Endothelial cell of umbilical vein (primary cell): ENCODE data around the gene TPCN2. TPM values are rescaled to one million over a fixed set of nuclear protein-coding genes. Genes with fewer than 3 reads are reported as not detected.

Source experiments
- BruUV-seq: library from RNA; stranded (reverse); fragments of 400-500 nt; replicated peaks from 2 replicates; lab custom pipeline; 2021; lab: Mats Ljungman, UMichigan
- CTCF ChIA-PET: fragments of 300-600, 350-600 bp; sonication (Branson Sonifier 250); formaldehyde crosslinking; loops from one replicate; lab custom pipeline; 2021; ENCODE audit warnings: antibody characterized with exemption, inconsistent platforms; lab: Charles Lee
- POLR2A ChIA-PET: fragments of 300-600, 350-600 bp; sonication (Branson Sonifier 250); formaldehyde crosslinking; loops from one replicate; lab custom pipeline; 2021; ENCODE audit warnings: antibody characterized with exemption, inconsistent platforms; lab: Charles Lee
- DNase-seq: peaks from one replicate; pipeline ENCODE4 v3.0.0-alpha.2; 2011; ENCODE audit warnings: low read depth, low spot score
- FAIRE-seq: peaks from 2 replicates; lab custom pipeline; 2011; peaks lifted over from hg19 to GRCh38; lab: Jason Lieb, UNC
- H2AFZ ChIP-seq: 2 replicates; pipeline ENCODE4 v1.6.0; 2012; ENCODE audit warnings: low read depth, low read length, control low read depth, inconsistent platforms
- H3K27ac ChIP-seq: 2 replicates; pipeline ENCODE4 v1.5.1; 2011; ENCODE audit warnings: low read depth, mild to moderate bottlenecking, control low read depth, low read length, moderate library complexity; ENCODE audit not compliant: insufficient read depth
- H3K27me3 ChIP-seq, 2 experiments: 2 replicates each; pipeline versions ENCODE4 v1.6.0 to v1.6.1; 2011; ENCODE audit warnings: low read length in 2 of 2, mixed read lengths in 1 of 2; ENCODE audit not compliant: control insufficient read depth in 2 of 2, insufficient read depth in 2 of 2
- H3K36me3 ChIP-seq, 2 experiments: 2 replicates in 1 of 2; 3 replicates in 1 of 2; pipeline ENCODE4 v1.5.1; 2011; ENCODE audit warnings: low read length in 2 of 2, mild to moderate bottlenecking in 1 of 2, moderate library complexity in 1 of 2; ENCODE audit not compliant: control insufficient read depth in 2 of 2, insufficient read depth in 2 of 2; ENCODE audit errors: extremely low read depth in 1 of 2
- H3K4me1 ChIP-seq: 3 replicates; pipeline ENCODE4 v1.5.1; 2011; ENCODE audit warnings: mild to moderate bottlenecking, low read length; ENCODE audit not compliant: control insufficient read depth, insufficient read depth; ENCODE audit errors: extremely low read depth
- H3K4me2 ChIP-seq: 2 replicates; pipeline ENCODE4 v1.6.1; 2011; ENCODE audit warnings: low read length, control low read depth, mixed read lengths; ENCODE audit not compliant: insufficient read depth
- H3K4me3 ChIP-seq, 3 experiments: fragments of 200-600 bp in 1 of 3; sonication (generic), shearing (Covaris generic) in 1 of 3; replicated peaks in 1 of 3; 2 replicates each; pipeline ENCODE4 v1.5.1; 2011 to 2016; ENCODE audit warnings: control low read depth in 3 of 3, low read length in 3 of 3, mild to moderate bottlenecking in 2 of 3, inconsistent platforms in 1 of 3, low read depth in 1 of 3, moderate library complexity in 1 of 3; ENCODE audit not compliant: insufficient read depth in 1 of 3
- H3K79me2 ChIP-seq: 2 replicates; pipeline ENCODE4 v1.6.0; 2012; ENCODE audit warnings: low read length, inconsistent platforms; ENCODE audit not compliant: control insufficient read depth, insufficient read depth
- H3K9ac ChIP-seq: replicated peaks from 2 replicates; pipeline ENCODE3; 2011; ENCODE audit warnings: low read length, control low read depth; ENCODE audit not compliant: insufficient read depth; ENCODE audit errors: extremely low read depth
- H3K9me1 ChIP-seq: replicated peaks from 3 replicates; pipeline ENCODE4 v1.6.0; 2011; ENCODE audit warnings: mild to moderate bottlenecking, low read length; ENCODE audit not compliant: control insufficient read depth, insufficient read depth; ENCODE audit errors: extremely low read depth
- H3K9me3 ChIP-seq: replicated peaks from 2 replicates; pipeline ENCODE4 v1.5.1; 2012; ENCODE audit warnings: low read length, inconsistent platforms; ENCODE audit not compliant: control insufficient read depth, insufficient read depth
- H4K20me1 ChIP-seq: replicated peaks from 2 replicates; pipeline ENCODE3; 2011; ENCODE audit warnings: mild to moderate bottlenecking, low read length; ENCODE audit not compliant: control insufficient read depth, insufficient read depth; ENCODE audit errors: extremely low read depth
- EZH2 ChIP-seq: IDR thresholded peaks from 2 replicates; pipeline ENCODE4 v1.6.1; 2012; ENCODE audit warnings: borderline replicate concordance, low read depth, mild to moderate bottlenecking, moderate library complexity, low read length, inconsistent platforms; ENCODE audit not compliant: severe bottlenecking
- FOS ChIP-seq: IDR thresholded peaks from 2 replicates; pipeline ENCODE4 v1.6.1; 2011; ENCODE audit warnings: mild to moderate bottlenecking, low read length, moderate library complexity, borderline replicate concordance; ENCODE audit not compliant: insufficient read depth
- GATA2 ChIP-seq: IDR thresholded peaks from 2 replicates; pipeline ENCODE4 v1.7.0; 2011; ENCODE audit warnings: low read depth, mild to moderate bottlenecking, moderate library complexity, mixed read lengths, low read length; ENCODE audit not compliant: insufficient read length, insufficient read depth
- JUN ChIP-seq: IDR thresholded peaks from 2 replicates; pipeline ENCODE4 v1.6.1; 2011; ENCODE audit warnings: borderline replicate concordance, low read depth; ENCODE audit not compliant: insufficient read length, insufficient read depth
- MYC ChIP-seq: IDR thresholded peaks from one replicate; pipeline ENCODE4 v1.6.1; 2011; ENCODE audit warnings: mild to moderate bottlenecking, low read depth, low read length
- POLR2A ChIP-seq: IDR thresholded peaks from 2 replicates; pipeline ENCODE4 v1.6.1; 2012; ENCODE audit warnings: low read depth, mild to moderate bottlenecking, control low read depth, low read length
- POLR2AphosphoS5 ChIP-seq: IDR thresholded peaks from 2 replicates; pipeline ENCODE4 v1.6.1; 2012; ENCODE audit warnings: low read depth, mild to moderate bottlenecking, control low read depth, low read length, moderate library complexity; ENCODE audit not compliant: insufficient read depth
- dilution Hi-C: fragments of 300-500 bp; cut with MboI; formaldehyde crosslinking; loops from one replicate; pipeline ENCODE4 v1.15.0; 2019; ENCODE audit warnings: low sequenced_read_pairs; ENCODE audit not compliant: extremely low pct_ligation_motif_present
- intact Hi-C: fragments of 100-400 bp; cut with micrococcal nuclease; formaldehyde crosslinking; loops from one replicate; pipeline ENCODE4 v1.10.0; 2022
- polyA plus RNA-seq, 4 experiments: library from polyadenylated mRNA; depleted of rRNA in 3 of 4; stranded (reverse) in 3 of 4; unstranded in 1 of 4; fragments of >200 nt; gene quantifications; 2 replicates each; pipeline versions ENCODE4 v1.2.1 to v1.2.3, GENCODE V29; 2011 to 2012; ENCODE audit warnings: missing spikeins in 1 of 4
- total RNA-seq: library from RNA; stranded (reverse); gene quantifications from 2 replicates; pipeline ENCODE4 v1.2.3, GENCODE V29; 2021
- TF ChIP-seq, protein P1 (sequence below): IDR thresholded peaks from 2 replicates; pipeline ENCODE4 v1.6.1; 2011; ENCODE audit not compliant: insufficient read depth, insufficient read length
- TF ChIP-seq, protein P2 (sequence below), 2 donors: IDR thresholded peaks; 1 replicate in 1 of 2; 2 replicates in 1 of 2; pipeline ENCODE4 v1.5.1; 2011; ENCODE audit warnings: low read length in 2 of 2, mild to moderate bottlenecking in 2 of 2, moderate library complexity in 2 of 2, control low read depth in 1 of 2, inconsistent platforms in 1 of 2, low read depth in 1 of 2; ENCODE audit not compliant: insufficient read depth in 1 of 2; ENCODE audit errors: extremely low read depth in 1 of 2

TPCN2 gene
- total and polyA plus RNA-seq, 2 donors (not counting 3 experiments of a cell fraction or from before 2014, with no cell fraction given), result 10.3 to 13.4 TPM

DNA sequence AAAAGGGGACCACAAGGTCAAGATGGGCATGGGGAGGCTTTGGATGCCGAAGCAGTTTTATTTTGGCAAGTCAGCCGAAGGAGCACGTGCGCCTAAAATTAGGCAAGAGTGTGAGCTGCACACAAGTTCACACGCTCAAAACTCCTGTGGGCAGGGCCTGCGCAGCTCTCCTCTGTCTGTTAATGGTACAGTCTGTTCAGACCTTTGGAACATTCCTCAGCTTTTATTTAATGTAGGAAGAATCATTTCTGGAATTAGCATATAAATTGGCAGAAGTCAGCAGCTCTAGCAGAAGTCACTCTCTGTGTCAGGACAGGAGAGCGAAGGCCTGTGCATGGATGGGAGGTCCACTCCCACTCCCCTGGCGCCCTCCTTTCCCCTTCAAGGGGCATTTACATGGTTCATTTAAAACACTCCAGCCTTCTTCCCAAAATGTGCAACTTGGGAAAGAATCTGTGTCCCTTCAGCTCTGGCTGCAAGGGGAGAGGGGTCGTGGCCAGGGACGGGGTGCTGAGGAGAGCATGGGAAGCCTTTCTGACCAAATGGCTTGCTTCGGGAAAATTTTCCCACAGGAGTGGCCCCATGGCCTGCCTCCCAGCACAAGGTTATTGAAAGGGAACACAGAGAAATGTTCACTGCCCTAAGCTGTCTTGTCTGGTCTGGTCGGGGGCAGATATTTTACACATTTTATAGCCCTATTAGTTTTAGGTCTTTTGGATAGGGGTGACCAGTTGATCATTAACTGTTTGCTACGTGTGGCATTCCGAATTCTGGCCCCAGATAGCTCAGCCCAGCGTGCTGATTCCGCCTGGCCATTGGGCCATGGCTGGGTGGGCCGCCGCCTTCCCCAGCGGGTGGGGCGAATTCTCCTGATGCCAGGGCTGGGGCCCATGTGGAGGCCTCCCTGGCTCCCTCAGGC lies 63.2 kb downstream of the TPCN2 start:
- Histone ChIP-seq H3K9ac (no peak overlapping the region), H3K79me2 (no peaks in the 10 kb centered on the region), H2AFZ (no peak overlapping the region), H3K4me3 (no peak overlapping the region), H3K9me3 (no peaks in the 10 kb centered on the region), H3K4me2 (no peak overlapping the region), H3K27ac (no peak overlapping the region), H3K4me1 (no peaks in the 10 kb centered on the region), H3K36me3 (no peaks in the 10 kb centered on the region), H3K27me3 (peaks cover 0 to 9% of the 10 kb centered on the region in 2 experiments), H3K9me1 (no peaks in the 10 kb centered on the region), H4K20me1 (no peaks in the 10 kb centered on the region)
- BruUV-seq, result no TSS peak
- ChIA-PET POLR2A (no interaction called here), CTCF (interaction anchor here (0.8 to 1.8 kb wide), 4 partner anchors 10 to 558 kb away, joined by 3 to 6 read pairs (median 4); no protein-coding TSS in a partner anchor)
- no peak for DNase-seq
- no peak for TF ChIP-seq JUN
- TF ChIP-seq, protein P1, sequence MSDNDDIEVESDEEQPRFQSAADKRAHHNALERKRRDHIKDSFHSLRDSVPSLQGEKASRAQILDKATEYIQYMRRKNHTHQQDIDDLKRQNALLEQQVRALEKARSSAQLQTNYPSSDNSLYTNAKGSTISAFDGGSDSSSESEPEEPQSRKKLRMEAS, result no peak
- TF ChIP-seq POLR2A, result no peak
- TF ChIP-seq, protein P2, sequence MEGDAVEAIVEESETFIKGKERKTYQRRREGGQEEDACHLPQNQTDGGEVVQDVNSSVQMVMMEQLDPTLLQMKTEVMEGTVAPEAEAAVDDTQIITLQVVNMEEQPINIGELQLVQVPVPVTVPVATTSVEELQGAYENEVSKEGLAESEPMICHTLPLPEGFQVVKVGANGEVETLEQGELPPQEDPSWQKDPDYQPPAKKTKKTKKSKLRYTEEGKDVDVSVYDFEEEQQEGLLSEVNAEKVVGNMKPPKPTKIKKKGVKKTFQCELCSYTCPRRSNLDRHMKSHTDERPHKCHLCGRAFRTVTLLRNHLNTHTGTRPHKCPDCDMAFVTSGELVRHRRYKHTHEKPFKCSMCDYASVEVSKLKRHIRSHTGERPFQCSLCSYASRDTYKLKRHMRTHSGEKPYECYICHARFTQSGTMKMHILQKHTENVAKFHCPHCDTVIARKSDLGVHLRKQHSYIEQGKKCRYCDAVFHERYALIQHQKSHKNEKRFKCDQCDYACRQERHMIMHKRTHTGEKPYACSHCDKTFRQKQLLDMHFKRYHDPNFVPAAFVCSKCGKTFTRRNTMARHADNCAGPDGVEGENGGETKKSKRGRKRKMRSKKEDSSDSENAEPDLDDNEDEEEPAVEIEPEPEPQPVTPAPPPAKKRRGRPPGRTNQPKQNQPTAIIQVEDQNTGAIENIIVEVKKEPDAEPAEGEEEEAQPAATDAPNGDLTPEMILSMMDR (IDR thresholded peaks at IDR 0.05; ENCODE audit: extremely low read depth in 1 of 2, insufficient read depth in 1 of 2, low read depth in 1 of 2, low read length in 2 of 2), result no peak
- no peak for TF ChIP-seq MYC
- TF ChIP-seq FOS, result no peak
- no peak for TF ChIP-seq POLR2AphosphoS5
- TF ChIP-seq EZH2, result no peak
- no peak for TF ChIP-seq GATA2
- dilution Hi-C loops (loop anchor here (25.0 kb wide), 1 partner anchor 550 kb away; no protein-coding TSS in a partner anchor), intact Hi-C loops (no loop called here)
- FAIRE-seq, result no peak
